Activated CD4-positive, alpha-beta T cell treated with anti-CD3 and anti-CD28 coated beads, Interleukin-2, amount 50 U/mL, for 1 hour (primary cell): Measurements from ENCODE around the gene SMOC2.
"Not testable (repeated sequence)": the region's sequence is repeated elsewhere in the genome, so short reads cannot be mapped to it uniquely, and the experiment has no call there.

Experiments used
- DNase-seq: peaks from one replicate; pipeline ENCODE4 v3.0.0-alpha.2; 2020

SMOC2 gene

GRCh38 chr6:168524571-168525001, 83.6 kb downstream of the SMOC2 start:
- no peak for DNase-seq

GRCh38 chr6:168525114-168525513, 84.1 kb downstream of the SMOC2 start:
- no peak for DNase-seq

GRCh38 chr6:168525926-168526630, 85.1 kb downstream of the SMOC2 start:
- no peak for DNase-seq

- no peak for DNase-seq
Measured at GRCh38 chr6:168526841-168527281, 85.9 kb downstream of the SMOC2 start.

- DNase-seq: no peak
Measured at GRCh38 chr6:168527451-168528210, 86.6 kb downstream of the SMOC2 start.

GRCh38 chr6:168528474-168529095, 87.6 kb downstream of the SMOC2 start:
- DNase-seq: no peak

- no peak for DNase-seq
Measured at GRCh38 chr6:168529214-168529613, 88.2 kb downstream of the SMOC2 start.

GRCh38 chr6:168530653-168531071, 89.7 kb downstream of the SMOC2 start:
- no peak for DNase-seq

GRCh38 chr6:168532070-168532469, 91.1 kb downstream of the SMOC2 start:
- no peak for DNase-seq

- DNase-seq: no peak
Measured at GRCh38 chr6:168533414-168533813, 92.4 kb downstream of the SMOC2 start.

- no peak for DNase-seq
Measured at GRCh38 chr6:168534265-168534664, 93.3 kb downstream of the SMOC2 start.

- DNase-seq: no peak
Measured at GRCh38 chr6:168535711-168536110, 94.7 kb downstream of the SMOC2 start.

GRCh38 chr6:168536196-168536595, 95.2 kb downstream of the SMOC2 start:
- DNase-seq: no peak

- DNase-seq: no peak
Measured at GRCh38 chr6:168536665-168537539, 95.9 kb downstream of the SMOC2 start.

GRCh38 chr6:168537540-168537884, 96.5 kb downstream of the SMOC2 start:
- no peak for DNase-seq

- DNase-seq: not testable (repeated sequence)
Measured at GRCh38 chr6:168538188-168538891, 97.4 kb downstream of the SMOC2 start.

GRCh38 chr6:168538892-168539811, 98.2 kb downstream of the SMOC2 start:
- DNase-seq: no peak

GRCh38 chr6:168540713-168541291, 99.8 kb downstream of the SMOC2 start:
- DNase-seq: no peak

- DNase-seq: no peak
Measured at GRCh38 chr6:168541307-168541706, 100.3 kb downstream of the SMOC2 start.

GRCh38 chr6:168542301-168542700, 101.3 kb downstream of the SMOC2 start:
- DNase-seq: no peak

GRCh38 chr6:168545428-168545827, 104.4 kb downstream of the SMOC2 start:
- no peak for DNase-seq
